ENCODE measurements around the gene HARBI1. TPM values are rescaled to one million over a fixed set of nuclear protein-coding genes. Genes with fewer than 3 reads are reported as not detected.

The HARBI1 gene
- total RNA-seq, 1 donor from 2014 or later = 3.5 TPM

GRCh38 chr11:46639197-46639839 is 22.3 kb upstream of the HARBI1 start:
- intact Hi-C loops (cut with DNase I) = no loop called here
- ATAC-seq (no peak), DNase-seq (ENCODE audit: missing footprints) (no peak)

DNA sequence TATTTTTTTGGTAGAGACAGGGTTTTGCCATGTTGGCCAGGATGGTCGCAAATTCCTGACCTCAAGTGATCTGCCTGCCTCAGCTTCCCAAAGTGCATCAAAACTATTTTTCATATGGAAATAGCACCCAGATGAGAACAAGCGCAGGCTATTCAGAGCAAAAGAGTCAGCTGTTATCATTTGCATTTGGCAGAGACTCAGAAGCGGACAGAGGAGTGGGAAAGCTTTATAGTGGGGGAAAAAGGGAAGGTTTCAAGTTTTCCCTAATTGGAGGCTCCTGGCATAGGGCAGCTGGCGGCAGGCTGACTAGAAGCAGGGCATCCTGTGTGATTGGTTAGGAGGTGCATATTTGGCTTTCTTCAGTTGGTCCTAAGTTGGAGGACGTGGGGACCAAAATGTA is 20.5 kb upstream of the HARBI1 start:
- ATAC-seq (no peak), DNase-seq (ENCODE audit: missing footprints) (no peak)
- intact Hi-C loops (cut with DNase I) = no loop called here

GRCh38 chr11:46635557-46636139 is 18.6 kb upstream of the HARBI1 start:
- DNase-seq (ENCODE audit: missing footprints) (no peak), ATAC-seq (no peak)

GRCh38 chr11:46633291-46634217 is 16.5 kb upstream of the HARBI1 start:
- DNase-seq (ENCODE audit: missing footprints) = no peak
- ATAC-seq = no peak
- intact Hi-C loops (cut with DNase I) = no loop called here

More at GRCh38 chr11:46635557-46636139, 18.6 kb upstream of the HARBI1 start:
- intact Hi-C loops (cut with DNase I) = no loop called here

DNA sequence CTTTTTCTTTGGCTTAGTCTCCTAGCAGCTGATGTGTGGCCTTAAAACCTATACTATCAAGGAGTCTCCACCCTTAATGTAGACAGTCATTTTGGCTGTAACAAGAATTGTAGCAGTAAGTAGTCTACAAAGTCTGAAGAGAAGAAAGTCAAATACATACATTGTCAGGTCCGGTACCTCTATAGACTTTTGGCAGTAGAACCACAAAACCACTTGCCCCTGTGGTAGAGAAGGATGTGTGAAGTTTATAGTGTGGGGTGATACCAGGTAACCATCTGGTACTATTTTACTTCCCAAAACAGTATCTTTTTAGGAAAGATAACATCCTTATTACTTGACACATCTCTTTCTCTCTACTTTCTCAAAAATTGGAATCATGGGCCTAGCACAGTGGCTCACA is 15.5 kb upstream of the HARBI1 start:
- ATAC-seq = no peak
- DNase-seq (ENCODE audit: missing footprints) = no peak
- intact Hi-C loops (cut with DNase I) = no loop called here

DNA sequence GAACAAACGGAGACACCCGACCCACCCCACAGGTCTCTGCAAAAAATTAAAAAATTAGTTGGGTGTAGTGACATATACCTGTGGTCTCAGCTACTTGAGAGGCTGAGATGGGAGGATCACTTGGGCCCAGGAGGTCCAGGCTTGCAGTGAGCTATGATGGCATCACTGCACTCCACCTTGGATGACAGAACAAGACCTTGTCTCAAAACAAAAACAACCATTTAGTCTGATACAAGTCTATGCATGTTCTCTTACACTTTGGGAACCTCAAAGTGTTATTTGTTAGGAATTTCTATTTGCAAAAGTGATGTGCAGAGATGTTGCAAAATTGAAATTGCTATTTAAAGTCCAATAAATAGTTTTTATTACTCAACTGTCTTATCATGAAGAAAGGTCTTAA is 14.6 kb upstream of the HARBI1 start:
- intact Hi-C loops (cut with DNase I) = no loop called here
- ATAC-seq = no peak
- DNase-seq (ENCODE audit: missing footprints) = no peak

- DNase-seq (ENCODE audit: missing footprints) (no peak), ATAC-seq (no peak)
- intact Hi-C loops (cut with DNase I) = no loop called here
Observed at GRCh38 chr11:46630237-46630636, 13.2 kb upstream of the HARBI1 start.

DNA sequence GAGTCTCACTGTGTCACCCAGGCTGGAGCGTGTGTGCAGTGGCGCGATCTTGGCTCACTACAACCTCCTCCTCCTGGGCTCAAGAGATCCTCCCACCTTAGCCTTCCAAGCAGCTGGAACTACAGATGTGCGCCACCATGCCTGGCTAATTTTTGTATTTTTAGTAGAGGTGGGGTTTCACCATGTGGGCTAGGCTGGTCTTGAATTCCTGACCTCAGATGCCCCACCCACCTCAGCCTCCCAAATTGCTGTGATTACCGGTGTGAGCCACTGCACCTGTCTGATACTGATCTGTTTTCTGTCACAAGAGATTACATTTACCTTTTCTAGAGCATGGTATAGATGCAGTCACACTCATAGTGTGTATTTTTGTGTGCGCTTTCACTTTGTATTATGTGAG is 11.9 kb upstream of the HARBI1 start:
- no peak for DNase-seq (ENCODE audit: missing footprints)
- intact Hi-C loops (cut with DNase I) = no loop called here
- ATAC-seq = no peak

GRCh38 chr11:46625406-46625805 is 8.4 kb upstream of the HARBI1 start:
- intact Hi-C loops (cut with DNase I) = no loop called here
- ATAC-seq = no peak
- no peak for DNase-seq (ENCODE audit: missing footprints)

DNA sequence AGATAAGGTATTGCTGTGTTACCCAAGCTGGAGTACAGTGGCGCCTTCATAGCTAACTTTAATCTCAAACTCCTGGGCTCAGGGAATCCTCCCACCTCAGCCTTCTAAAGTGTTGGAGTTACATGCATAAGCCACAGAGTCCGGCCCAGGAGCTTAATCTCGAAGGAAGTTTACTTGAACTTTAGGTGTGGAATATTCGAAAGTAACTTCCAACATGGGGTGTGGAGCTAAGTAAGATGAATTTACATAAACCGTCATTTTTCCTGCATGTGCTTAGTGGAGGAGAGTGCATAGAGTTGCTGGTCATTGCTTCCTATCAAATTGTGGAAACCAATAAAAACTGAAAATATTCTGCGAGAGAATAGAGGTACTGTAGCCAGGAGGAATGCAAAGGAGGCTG is 1.8 kb upstream of the HARBI1 start:
- ATAC-seq (no peak), DNase-seq (ENCODE audit: missing footprints) (no peak)
- intact Hi-C loops (cut with DNase I) = loop anchor here (5.0 to 10.0 kb wide), 2 partner anchors 76 to 93 kb away; no protein-coding TSS in a partner anchor

DNA sequence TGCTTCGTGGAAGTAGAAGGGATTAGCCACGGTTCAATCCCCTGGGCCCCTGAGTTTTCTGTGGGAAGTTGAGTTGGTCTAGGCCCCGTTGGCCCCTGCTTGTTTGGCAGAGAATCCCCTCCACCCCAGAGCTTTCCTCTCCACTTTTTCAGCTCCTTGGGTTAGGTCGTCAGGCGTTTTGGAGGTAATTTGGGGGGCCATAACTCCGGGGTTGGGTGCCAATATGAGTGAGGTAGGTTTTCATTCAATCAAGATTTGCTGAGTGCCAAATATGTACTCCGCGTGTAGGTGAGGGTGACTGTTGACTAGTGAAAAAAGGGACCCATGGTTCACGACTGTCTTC is 916 bp upstream of the HARBI1 start:
- intact Hi-C loops (cut with DNase I) = loop anchor here (5.0 to 10.0 kb wide), 2 partner anchors 77 to 94 kb away; no protein-coding TSS in a partner anchor
- DNase-seq (ENCODE audit: missing footprints) (no peak), ATAC-seq (no peak)

- intact Hi-C loops (cut with DNase I) = loop anchor here (5.0 to 10.0 kb wide), 2 partner anchors 78 to 96 kb away; no protein-coding TSS in a partner anchor
- DNase-seq (ENCODE audit: missing footprints) = no peak
- no peak for ATAC-seq
Observed at GRCh38 chr11:46616551-46617133, 385 bp downstream of the HARBI1 start.

DNA sequence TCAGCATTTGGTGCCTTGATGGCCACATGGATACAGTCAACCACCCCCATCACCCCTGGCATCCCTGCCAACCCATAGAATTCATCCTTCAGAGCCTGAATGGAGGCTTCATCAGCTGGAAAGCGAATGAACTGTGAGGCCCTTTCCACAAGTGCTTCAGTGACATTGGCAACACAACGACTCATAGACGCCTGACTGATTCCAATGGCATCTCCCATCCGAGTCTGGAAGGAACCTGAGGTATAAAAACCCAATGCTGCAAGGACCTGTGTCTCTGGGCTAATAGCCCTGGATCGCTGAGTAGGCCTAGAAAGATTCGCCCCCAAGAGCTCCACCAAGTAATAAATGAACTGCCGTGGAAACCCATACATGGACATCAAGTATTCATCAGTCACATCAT is 1.3 kb downstream of the HARBI1 start:
- ATAC-seq (no peak), DNase-seq (ENCODE audit: missing footprints) (no peak)
- intact Hi-C loops (cut with DNase I) = loop anchor here (5.0 to 10.0 kb wide), 2 partner anchors 79 to 97 kb away; no protein-coding TSS in a partner anchor

- ATAC-seq (no peak), DNase-seq (ENCODE audit: missing footprints) (no peak)
- intact Hi-C loops (cut with DNase I) = loop anchor here (10.0 kb wide), 1 partner anchor 82 kb away; no protein-coding TSS in a partner anchor
Observed at GRCh38 chr11:46612326-46612725, 4.7 kb downstream of the HARBI1 start.

DNA sequence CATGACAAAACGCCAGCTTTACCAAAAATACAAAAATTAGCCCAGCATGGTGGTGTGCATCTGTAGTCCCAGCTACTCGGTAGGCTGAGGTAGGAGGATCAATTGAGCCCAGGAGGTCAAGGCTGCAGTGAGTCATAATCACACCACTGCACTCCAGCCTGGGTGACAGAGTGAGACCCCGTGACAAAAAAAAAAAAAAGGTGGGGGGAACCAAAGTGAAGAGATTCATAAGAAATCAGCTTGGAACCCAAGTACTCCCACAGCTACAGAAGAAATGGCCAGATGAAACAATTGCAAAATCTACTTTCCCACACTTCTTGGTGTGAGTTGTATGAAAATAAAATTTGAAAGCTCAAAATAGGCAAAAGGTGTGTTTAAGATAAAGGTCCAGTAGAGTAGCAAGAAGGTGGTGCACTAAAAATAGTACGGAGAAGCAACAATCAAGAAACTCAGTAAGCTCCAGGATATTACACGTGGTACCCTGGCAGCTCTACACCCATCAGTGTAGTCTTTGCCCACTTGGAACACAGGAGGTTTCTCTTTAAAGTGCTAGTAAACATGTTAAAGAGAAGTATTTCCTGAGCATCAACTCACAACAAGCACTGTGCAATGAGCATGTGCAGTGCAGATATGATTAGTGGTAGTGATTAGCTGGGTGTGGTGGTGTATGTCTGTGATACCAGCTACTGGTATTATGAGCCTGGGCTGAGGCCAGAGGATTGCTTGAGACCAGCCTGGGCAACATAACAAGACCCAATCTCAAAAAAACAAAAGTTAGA is 5.3 kb downstream of the HARBI1 start:
- DNase-seq (ENCODE audit: missing footprints) = no peak
- peak; percentile 9 for ATAC-seq
- intact Hi-C loops (cut with DNase I) = loop anchor here (10.0 kb wide), 1 partner anchor 83 kb away; no protein-coding TSS in a partner anchor

DNA sequence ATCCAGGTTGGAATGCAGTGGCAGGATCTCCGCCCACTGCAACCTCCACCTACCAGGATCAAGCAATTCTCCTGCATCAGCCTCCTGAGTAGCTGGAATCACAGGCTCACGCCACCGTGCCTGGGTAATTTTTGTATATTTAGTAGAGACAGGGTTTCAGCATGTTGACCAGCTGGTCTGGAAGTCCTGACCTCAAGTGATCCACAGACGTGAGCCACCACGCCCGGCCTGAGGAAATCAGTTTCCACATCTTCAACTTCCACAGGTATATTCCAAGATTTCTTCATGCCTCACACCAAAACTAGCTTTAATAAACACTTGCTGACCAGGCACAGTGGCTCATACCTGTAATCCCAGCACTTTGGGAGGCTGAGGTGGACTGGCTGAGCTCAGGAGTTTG is 7.6 kb downstream of the HARBI1 start:
- intact Hi-C loops (cut with DNase I) = no loop called here
- ATAC-seq = no peak
- no peak for DNase-seq (ENCODE audit: missing footprints)

DNA sequence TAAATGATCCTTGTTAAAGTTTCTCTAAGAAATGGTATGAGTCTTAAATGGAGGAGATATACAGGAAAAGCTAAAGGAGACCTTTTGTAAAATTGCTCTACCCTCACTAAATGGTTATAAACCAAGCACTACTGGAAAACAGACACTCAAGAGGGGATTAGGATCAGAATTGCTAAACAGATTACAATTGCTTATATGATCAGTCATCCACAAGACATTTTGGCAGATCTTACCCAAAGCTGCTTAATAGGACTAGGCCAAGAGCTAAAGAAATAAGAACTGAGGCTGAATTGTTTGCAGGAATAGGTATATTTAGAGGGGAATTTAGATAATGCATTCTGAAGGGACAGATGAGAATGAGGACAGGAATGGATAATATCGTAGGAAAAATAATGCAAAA is 9.5 kb downstream of the HARBI1 start:
- ATAC-seq = no peak
- no peak for DNase-seq (ENCODE audit: missing footprints)
- intact Hi-C loops (cut with DNase I) = no loop called here

DNA sequence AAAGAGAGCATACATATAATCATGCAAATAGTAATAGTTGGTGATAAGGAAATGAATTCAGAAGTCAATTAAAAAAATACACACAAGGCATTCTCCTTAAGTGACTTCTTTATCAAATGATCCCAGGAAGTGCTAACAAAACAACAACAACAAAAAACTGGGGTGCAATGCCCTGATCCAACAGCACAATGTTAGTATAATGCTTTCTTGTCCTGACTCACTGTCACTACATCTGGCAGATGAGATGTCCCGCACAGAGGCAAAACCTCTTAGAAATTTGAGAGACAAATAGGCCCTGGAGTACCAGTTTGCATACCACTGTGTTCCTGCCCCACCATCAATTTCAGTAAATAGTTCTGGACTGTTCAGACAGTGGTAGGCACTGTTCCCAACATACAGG is 12.2 kb downstream of the HARBI1 start:
- DNase-seq (ENCODE audit: missing footprints) = no peak
- intact Hi-C loops (cut with DNase I) = no loop called here
- ATAC-seq = no peak
